GM12801 (cell line): ENCODE data around the gene TCF12.

Experiments used
- TF ChIP-seq, protein P1 (sequence below): IDR thresholded peaks from one replicate; pipeline ENCODE4 v1.5.1; 2011; ENCODE audit warnings: control low read depth; ENCODE audit not compliant: insufficient read length; ENCODE audit errors: extremely low read depth

TCF12 gene

DNA sequence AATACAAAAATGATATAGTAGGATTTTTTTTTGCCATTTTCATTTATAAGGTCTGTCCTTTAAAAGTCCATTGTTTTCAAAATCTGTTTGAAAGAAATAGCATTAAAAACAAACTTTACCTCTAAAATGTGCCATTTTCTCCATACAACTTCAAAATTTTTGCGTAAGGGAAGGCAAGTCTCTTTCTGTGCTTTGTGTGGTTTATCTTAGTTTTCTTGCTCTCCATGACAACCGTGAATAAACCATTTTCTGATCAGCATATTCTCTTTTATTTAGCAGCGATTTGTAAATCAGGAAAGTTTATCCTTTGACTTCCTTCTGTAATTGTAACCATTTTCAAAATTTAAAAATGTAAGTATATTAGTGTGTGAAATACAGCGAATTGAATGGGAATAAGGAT, 310.0 kb downstream of the TCF12 start:
- TF ChIP-seq, protein P1, sequence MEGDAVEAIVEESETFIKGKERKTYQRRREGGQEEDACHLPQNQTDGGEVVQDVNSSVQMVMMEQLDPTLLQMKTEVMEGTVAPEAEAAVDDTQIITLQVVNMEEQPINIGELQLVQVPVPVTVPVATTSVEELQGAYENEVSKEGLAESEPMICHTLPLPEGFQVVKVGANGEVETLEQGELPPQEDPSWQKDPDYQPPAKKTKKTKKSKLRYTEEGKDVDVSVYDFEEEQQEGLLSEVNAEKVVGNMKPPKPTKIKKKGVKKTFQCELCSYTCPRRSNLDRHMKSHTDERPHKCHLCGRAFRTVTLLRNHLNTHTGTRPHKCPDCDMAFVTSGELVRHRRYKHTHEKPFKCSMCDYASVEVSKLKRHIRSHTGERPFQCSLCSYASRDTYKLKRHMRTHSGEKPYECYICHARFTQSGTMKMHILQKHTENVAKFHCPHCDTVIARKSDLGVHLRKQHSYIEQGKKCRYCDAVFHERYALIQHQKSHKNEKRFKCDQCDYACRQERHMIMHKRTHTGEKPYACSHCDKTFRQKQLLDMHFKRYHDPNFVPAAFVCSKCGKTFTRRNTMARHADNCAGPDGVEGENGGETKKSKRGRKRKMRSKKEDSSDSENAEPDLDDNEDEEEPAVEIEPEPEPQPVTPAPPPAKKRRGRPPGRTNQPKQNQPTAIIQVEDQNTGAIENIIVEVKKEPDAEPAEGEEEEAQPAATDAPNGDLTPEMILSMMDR = no peak

DNA sequence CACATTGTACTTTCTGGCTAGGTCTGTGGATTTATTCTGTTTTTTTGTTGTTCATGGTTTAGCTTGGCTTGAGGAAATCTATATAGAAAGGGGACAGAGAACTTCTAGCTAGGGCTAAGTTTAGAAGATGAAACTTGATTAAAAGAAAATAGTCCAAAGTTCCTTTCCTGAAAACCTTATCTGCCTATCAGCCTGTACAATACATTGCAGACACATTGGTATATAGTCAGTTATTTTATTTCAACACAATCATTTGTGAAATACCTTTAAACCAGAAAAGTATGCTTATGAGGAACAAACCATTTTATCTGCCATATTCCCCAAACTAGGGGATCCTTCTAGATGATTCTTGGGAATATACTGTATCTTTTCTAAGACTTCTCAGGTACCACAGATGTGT, 310.6 kb downstream of the TCF12 start:
- TF ChIP-seq, protein P1 = no peak

DNA sequence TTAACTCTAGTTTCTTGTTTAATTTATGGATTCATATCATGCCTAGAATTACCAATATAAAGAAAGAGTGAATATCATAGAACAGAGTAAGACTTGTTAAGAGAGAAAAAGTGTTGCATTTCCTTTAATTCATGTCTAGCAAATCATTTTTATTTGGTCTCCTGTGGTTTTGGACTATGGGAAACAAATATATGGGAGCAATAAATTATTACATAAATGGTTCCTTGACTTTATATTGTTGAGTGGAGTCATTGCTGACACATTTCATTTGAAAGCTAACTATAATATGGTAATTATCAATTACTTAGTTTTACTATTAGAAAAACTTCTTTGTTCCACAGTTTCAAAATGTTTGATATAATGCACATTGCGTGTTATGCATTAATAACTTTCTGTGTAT, 313.1 kb downstream of the TCF12 start:
- TF ChIP-seq, protein P1 = no peak

DNA sequence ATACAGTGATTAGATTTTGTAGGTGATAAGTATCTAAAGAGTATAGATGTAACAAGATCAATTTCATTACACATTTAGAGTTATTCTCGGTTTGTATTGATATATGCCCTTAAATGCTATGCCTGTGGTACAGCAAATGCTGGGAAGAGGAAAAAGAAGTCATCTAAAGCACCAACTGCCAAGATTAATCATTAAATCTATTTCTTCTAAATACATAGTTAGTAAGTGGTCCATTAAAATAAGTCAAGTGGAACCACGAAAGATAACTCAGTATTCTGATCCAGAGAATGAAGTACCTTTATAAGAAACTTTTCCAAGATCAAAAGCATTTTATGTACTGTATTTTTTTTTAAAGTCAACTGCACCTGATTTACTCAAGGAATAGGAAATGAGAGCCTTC, 315.7 kb downstream of the TCF12 start:
- TF ChIP-seq, protein P1 = no peak

DNA sequence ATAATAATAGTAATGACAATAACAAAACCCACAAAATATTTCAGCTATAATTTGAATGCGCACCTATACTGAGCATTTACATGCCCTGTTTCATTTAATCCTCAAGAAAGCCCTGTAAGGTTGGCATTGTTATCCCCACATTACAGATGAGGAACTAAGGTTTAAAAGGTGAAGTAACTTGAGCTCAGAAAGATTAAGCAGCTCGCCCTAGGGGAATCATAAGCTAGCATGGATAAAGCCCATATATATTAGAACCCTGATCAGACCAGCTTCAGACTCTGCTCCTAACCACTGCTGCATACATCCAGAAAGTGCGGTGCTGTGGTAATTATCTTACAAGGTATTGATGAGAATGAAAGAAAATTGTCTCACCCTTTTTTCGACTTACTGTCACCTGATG, 316.7 kb downstream of the TCF12 start:
- TF ChIP-seq, protein P1 = no peak

DNA sequence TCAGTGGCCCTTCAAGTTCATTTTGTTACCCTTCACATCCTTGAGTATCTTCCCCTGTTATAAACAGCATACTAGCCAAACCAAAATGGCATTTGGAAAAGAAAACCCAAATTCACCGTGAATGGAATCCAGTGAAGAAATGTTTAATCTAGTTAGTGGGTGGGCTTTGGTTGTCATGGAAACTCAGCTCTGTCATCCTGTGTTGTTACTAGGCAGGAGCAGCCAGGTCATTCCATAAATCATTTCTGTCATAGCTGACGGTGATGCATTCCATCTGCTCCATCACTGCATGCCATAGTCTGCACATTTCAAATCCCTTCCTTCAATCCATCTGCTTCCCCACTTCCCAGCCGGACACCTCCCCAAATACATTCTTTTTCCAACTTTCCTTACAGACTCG, 317.4 kb downstream of the TCF12 start:
- TF ChIP-seq, protein P1 = no peak

DNA sequence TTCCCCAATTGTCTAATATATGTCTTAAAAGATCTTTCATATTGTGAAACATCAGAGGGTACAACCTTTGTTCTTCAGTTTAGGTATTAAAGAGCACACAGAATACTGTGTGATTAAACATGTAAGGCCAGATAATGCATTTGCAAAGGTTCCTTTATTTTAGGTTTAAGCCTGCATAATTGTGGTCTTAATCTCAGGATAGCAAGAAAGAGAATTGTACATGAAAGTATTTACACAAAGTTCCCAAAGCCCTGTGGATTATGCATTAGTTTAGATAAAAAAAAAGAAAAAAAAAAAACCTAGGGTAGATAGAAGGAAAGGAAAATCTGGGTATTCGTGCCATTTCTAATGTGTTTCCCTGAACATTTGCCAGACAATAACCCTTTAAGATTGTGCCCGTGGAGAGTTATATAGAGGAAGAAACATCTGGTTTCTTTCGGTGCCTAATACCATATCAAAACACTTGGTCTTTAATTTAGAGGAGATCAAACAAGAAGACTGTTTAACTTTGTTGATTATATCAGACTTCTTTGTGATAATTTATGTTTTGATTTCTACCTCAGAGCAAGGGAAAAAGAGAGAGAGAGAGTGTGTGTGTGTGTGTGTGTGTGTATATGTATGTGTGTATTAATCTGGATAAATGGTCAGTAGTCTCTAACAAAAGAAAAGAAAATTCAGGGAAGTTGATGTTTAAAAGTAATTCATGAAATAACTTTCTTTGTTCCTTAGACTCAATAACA, 318.3 kb downstream of the TCF12 start:
- TF ChIP-seq, protein P1 = no peak
